Activated B cell treated with CpG ODN at 0.5 μM for 24 hours (primary cell): ENCODE results near the gene PCGF1. TPM values are rescaled to one million over a fixed set of nuclear protein-coding genes. Genes with fewer than 3 reads are reported as not detected.

Source experiments
- ATAC-seq: fragments of 200-7000 bp; cut with Tn5 transposase; one replicate; pipeline ENCODE4 v1.10.0; 2021; ENCODE audit warnings: low read depth, mild to moderate bottlenecking, moderate library complexity
- CTCF ChIA-PET: fragments of 350-600 bp; sonication (Branson Sonifier 250); formaldehyde crosslinking; loops from one replicate; lab custom pipeline; 2021; ENCODE audit warnings: antibody characterized with exemption; lab: Charles Lee
- POLR2A ChIA-PET: fragments of 350-600 bp; sonication (Branson Sonifier 250); formaldehyde crosslinking; loops from one replicate; lab custom pipeline; 2021; ENCODE audit warnings: antibody characterized with exemption; lab: Charles Lee
- DNase-seq: peaks from one replicate; pipeline ENCODE4 v3.0.0; 2022
- H3K27ac Mint-ChIP-seq: one replicate; pipeline ENCODE4 v1.8.0; 2020; ENCODE audit warnings: mixed read lengths
- H3K27me3 Mint-ChIP-seq: one replicate; pipeline ENCODE4 v1.8.0; 2021; ENCODE audit warnings: mixed read lengths
- H3K36me3 Mint-ChIP-seq: one replicate; pipeline ENCODE4 v1.8.0; 2021; ENCODE audit warnings: low read depth, mixed read lengths
- H3K4me1 Mint-ChIP-seq: one replicate; pipeline ENCODE4 v1.8.0; 2021; ENCODE audit warnings: mixed read lengths
- H3K4me3 Mint-ChIP-seq: one replicate; pipeline ENCODE4 v1.8.0; 2020; ENCODE audit warnings: mild to moderate bottlenecking, mixed read lengths
- H3K9me3 Mint-ChIP-seq: one replicate; pipeline ENCODE4 v1.8.0; 2020; ENCODE audit warnings: mixed read lengths
- intact Hi-C: fragments of 100-400 bp; cut with micrococcal nuclease; formaldehyde crosslinking; loops from one replicate; pipeline ENCODE4 v1.15.1; 2024
- total RNA-seq: library from RNA; stranded (reverse); gene quantifications from 2 replicates; pipeline ENCODE4 v1.2.3, GENCODE V29; 2022
- TF ChIP-seq, protein P1 (sequence below): fragments of 200-600 bp; IDR thresholded peaks from one replicate; pipeline ENCODE4 v1.8.0; 2022; ENCODE audit warnings: antibody characterized with exemption, mild to moderate bottlenecking

PCGF1 gene
- total RNA-seq, 1 donor from 2014 or later: 34.7 TPM

DNA sequence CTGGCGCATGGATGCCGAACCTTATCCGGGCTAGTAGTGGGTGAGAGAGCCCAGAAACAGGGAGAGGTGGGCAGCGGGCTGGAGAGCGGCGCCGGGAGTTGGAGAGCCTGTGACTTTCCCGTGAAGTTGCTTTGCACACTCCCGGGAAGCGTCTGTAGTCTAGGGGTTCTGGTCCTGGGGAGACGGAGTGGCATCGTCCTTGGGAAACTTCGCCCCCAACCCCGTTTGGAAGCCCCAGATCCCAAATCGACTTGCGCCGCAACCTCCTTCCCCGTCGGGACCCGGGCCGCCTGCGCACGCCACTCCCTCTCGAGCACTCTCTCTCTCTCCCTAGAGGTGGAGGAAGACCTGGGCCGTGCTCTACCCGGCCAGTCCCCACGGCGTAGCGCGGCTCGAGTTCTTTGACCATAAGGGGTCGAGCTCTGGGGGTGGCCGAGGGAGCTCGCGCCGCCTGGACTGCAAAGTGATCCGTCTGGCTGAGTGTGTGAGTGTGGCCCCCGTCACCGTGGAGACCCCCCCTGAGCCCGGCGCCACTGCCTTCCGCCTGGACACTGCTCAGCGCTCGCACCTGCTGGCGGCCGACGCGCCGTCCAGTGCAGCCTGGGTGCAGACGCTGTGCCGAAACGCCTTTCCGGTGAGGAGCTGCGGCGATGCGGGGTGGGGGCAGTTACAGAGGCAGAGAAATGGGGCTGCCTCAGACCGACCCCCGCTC is 47.5 kb upstream of the PCGF1 start:
- Mint-ChIP-seq H3K36me3 (peaks cover 16% of the 10 kb centered on the region), H3K4me3 (peak overlapping the region; percentile 97), H3K27ac (peak overlapping the region; percentile 90), H3K9me3 (no peaks in the 10 kb centered on the region), H3K4me1 (peaks cover 26% of the 10 kb centered on the region), H3K27me3 (peaks cover 3% of the 10 kb centered on the region)
- TF ChIP-seq, protein P1, sequence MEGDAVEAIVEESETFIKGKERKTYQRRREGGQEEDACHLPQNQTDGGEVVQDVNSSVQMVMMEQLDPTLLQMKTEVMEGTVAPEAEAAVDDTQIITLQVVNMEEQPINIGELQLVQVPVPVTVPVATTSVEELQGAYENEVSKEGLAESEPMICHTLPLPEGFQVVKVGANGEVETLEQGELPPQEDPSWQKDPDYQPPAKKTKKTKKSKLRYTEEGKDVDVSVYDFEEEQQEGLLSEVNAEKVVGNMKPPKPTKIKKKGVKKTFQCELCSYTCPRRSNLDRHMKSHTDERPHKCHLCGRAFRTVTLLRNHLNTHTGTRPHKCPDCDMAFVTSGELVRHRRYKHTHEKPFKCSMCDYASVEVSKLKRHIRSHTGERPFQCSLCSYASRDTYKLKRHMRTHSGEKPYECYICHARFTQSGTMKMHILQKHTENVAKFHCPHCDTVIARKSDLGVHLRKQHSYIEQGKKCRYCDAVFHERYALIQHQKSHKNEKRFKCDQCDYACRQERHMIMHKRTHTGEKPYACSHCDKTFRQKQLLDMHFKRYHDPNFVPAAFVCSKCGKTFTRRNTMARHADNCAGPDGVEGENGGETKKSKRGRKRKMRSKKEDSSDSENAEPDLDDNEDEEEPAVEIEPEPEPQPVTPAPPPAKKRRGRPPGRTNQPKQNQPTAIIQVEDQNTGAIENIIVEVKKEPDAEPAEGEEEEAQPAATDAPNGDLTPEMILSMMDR: no peak
- ChIA-PET CTCF (interaction anchor here (1.3 kb wide), 1 partner anchor 33 kb away, joined by 6 read pairs; no protein-coding TSS in a partner anchor), POLR2A (interaction anchor here (0.5 to 2.3 kb wide), 14 partner anchors 16 to 134 kb away, joined by 3 to 8 read pairs (median 4); partner anchors contain the start of genes AUP1, C2orf81, HTRA2 and LBX2)
- DNase-seq (peak; percentile 50), ATAC-seq (peak; percentile 63)
- intact Hi-C loops: loop anchor here (1.0 to 2.0 kb wide), 5 partner anchors 16 to 72 kb away; partner anchors contain the start of genes AUP1, HTRA2, PCGF1 and TTC31

DNA sequence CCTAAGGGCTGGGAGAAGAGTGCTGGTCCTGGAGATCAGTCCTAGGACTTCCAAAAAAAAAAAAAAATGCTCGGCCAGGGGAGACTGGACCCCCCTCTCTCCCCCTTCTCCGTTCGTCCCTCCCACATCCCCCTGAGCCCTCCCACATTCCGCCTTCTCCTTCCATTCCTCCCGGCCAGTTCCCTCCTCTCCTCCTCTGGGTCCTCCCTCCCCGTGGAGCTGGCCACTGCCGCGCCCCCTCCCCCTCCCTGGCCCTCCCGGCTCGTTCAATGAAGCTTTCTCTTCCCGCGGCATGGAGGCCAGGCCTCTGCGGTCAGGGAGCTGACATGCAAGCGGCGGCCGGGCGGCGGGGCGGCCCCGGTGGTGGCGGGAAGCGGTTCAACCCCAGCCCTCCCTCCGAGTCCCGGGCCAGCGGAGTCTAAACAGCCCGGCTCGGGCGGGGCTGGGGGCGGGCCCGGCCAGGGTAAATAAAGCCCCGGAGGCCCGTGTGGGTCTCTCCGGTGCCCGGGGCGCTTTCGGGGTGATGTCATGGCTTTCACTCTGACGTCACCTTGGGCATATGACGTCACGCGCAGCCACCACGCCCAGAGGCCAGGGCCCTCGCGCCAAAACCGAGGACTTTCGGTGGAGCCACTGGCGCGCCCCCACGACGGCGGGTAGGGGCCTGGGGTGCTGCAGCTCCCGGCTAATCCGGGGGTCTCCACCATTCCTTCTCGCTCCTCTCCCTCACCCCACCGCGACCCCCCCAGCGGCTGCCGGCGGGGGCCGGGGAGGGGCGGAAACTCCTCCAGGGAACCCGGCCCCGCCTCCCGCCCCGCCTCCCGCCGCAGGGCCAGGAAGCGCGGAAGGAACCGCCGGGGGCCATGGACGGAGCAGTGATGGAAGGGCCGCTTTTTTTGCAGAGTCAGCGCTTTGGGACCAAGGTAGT is 46.7 kb upstream of the PCGF1 start, which contains the start of the genes DOK1 and LOXL3:
Gene DOK1, plus strand, starts transcription at position 829 of the 928 bp plus-strand sequence. Its CDS starts 35 bp downstream, at position 864.
Gene LOXL3, minus strand, starts transcription at position 51 of the 928 bp plus-strand sequence. CDS start 1,308 bp downstream, outside the sequence.
- Mint-ChIP-seq H3K4me3 (peak within 1 kb of the TSS; percentile 97), H3K27ac (peak within 1 kb of the TSS; percentile 90), H3K4me1 (peaks cover 32% of the 10 kb centered on the region), H3K9me3 (no peaks in the 10 kb centered on the region), H3K27me3 (peaks cover 7% of the 10 kb centered on the region), H3K36me3 (peaks cover 16% of the 10 kb centered on the region)
- ATAC-seq: peak; percentile 81
- TF ChIP-seq, protein P1: no peak
- ChIA-PET POLR2A (interaction anchor here (0.6 to 2.3 kb wide), 16 partner anchors 14 to 1377 kb away, joined by 3 to 11 read pairs (median 6); partner anchors contain the start of genes AUP1, HTRA2, MRPL53 and TTC31), CTCF (interaction anchor here (1.3 kb wide), 1 partner anchor 34 kb away, joined by 6 read pairs; no protein-coding TSS in a partner anchor)
- intact Hi-C loops: loop anchor here (1.0 to 2.0 kb wide), 4 partner anchors 25 to 71 kb away; partner anchors contain the start of genes AUP1, HTRA2, PCGF1 and TTC31
- peak; percentile 83 for DNase-seq

DNA sequence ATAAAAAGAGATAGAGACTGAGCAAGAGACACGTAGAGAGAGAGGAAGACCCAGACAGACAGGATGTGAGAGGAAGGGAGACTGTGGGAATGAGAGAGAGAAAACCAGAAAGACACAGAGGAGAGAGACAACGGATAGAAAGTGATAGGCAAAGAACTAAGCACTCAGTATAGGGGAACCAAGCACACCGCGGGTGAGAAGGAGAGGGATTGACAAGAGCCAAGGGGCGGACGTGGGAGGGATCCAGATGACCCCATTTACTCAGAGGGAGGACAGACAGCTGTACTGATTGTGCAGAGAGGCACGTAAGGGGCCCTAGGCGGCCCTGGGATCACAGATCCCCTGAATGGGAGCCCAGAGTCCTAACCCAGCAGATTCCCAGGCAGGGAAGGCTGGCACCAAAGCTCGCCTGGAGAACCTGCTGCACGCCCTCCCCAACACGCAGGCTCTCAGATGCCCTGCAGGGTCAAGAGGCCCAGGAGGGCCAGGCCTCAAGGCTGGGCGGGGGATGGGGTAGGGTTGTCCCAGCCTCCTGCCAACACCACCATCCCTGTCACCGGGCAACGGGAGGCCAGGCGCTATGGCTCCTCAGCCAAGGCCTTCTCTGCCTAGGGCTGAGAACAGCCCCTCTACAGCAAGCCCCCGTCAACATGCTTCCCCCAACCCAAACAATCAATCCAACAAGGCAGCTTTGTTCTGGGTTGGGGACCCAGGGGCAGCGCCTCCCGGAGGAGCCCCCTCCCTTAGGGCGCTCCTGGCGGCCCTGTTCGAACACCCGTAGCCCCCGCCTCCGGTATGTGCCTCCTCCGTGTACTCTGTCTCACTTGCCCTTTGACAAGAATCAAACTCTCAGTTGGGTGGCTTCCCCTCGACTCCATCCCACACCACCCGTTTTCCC is 45.7 kb upstream of the PCGF1 start:
- CTCF ChIA-PET: no interaction called here
- Mint-ChIP-seq H3K27me3 (peaks cover 10% of the 10 kb centered on the region), H3K4me3 (peak overlapping the region; percentile 77), H3K27ac (peak overlapping the region; percentile 72), H3K36me3 (peaks cover 16% of the 10 kb centered on the region), H3K4me1 (peaks cover 37% of the 10 kb centered on the region), H3K9me3 (no peaks in the 10 kb centered on the region)
- DNase-seq (no peak), ATAC-seq (no peak)
- POLR2A ChIA-PET: interaction anchor here (0.6 to 2.3 kb wide), 6 partner anchors 14 to 84 kb away, joined by 3 to 10 read pairs (median 4); partner anchors contain the start of genes AUP1, HTRA2, MRPL53 and TTC31
- intact Hi-C loops: no loop called here
- TF ChIP-seq, protein P1: no peak
